NCI-H128 (cell line): ENCODE data around the gene NDUFAF2.
"Not testable (repeated sequence)": the region's sequence is repeated elsewhere in the genome, so short reads cannot be mapped to it uniquely, and the experiment has no call there.

ENCODE experiments used
- DNase-seq: peaks from one replicate; lab custom pipeline; 2025; ENCODE audit not compliant: unreplicated experiment; lab: John Stamatoyannopoulos, UW

The NDUFAF2 gene

GRCh38 chr5:61171479-61171878 lies 226.5 kb downstream of the NDUFAF2 start:
- no peak for DNase-seq

GRCh38 chr5:61176631-61177030 lies 231.6 kb downstream of the NDUFAF2 start:
- no peak for DNase-seq

GRCh38 chr5:61177070-61177469 lies 232.1 kb downstream of the NDUFAF2 start:
- no peak for DNase-seq

DNA sequence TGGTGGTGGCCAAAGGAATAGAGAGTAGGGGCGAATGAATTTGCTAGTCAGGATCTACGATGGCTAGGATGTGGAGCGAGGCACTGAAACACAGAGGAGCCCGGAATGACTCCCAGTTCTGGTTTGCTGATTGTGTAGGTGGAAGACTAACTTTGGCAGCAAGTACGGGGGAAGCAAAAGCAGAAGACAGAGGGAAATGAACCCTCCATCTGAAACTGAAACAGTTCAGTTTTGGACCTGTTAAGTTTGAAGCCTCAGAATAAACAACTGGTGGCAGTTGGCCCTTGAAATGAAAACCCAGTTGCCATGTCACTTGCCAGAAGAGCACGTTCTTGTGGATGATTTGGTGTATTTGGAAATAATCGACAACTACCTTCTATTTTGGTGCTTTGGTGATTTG lies 232.7 kb downstream of the NDUFAF2 start:
- DNase-seq = no peak

DNA sequence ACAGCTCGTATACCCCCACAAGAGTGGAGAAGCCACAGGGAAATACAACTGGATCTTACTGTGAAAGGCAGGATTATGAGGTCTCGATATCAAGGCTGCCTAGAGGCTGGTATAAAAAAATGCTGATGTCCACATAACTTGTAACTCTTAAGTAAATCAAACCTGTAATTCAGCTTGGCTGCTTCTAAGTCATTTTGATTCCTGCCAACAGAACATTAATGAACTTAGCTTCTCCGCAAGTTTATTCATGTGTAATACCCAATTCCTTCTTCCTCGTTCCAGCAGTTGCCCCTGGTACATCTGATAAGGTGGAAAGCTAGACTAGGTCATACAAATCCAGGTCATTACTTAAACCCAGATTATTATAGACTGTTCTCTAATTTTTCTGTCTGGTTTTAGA lies 233.7 kb downstream of the NDUFAF2 start:
- no peak for DNase-seq

- no peak for DNase-seq
Measured at GRCh38 chr5:61180886-61181285, 235.9 kb downstream of the NDUFAF2 start.

- DNase-seq = no peak
Measured at GRCh38 chr5:61182449-61182848, 237.4 kb downstream of the NDUFAF2 start.

GRCh38 chr5:61183538-61183937 lies 238.5 kb downstream of the NDUFAF2 start:
- no peak for DNase-seq

DNA sequence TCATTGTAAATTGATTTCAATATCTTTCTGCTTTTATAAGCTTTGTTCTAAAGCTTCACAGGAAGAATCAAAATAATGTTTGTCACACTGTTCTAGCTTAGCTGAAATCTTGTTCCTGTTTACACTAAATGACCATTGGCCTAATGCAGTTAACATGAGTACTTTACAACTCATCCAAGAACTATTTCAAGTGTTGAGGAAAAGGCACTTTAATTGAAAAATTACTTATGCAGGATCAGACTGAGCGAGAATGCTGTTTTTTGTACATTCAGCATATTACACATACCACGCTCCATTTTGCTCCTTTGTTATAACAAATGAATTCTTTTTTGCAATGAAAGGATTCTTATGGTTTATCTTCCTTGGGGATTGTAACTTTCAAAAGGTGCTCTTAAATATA lies 239.7 kb downstream of the NDUFAF2 start:
- DNase-seq = no peak

DNA sequence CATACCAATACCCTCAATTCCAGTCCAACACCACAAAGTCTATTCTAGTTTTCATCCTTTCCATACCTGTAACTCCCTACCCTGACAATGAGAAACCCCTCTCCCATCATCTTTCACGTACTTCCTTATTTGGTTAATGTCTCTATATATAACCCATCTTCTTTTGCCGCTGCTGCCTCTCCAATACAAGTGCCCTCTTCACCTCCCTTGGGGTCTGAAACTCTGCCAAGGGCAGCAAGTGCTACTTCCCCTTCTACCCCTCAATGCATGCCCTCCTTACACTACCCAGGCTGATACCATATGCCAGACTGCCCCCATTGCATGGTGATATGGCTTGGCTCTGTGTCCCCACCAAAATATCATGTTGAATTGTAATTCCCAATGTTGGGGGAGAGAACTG lies 241.6 kb downstream of the NDUFAF2 start:
- no peak for DNase-seq

GRCh38 chr5:61187352-61187751 lies 242.3 kb downstream of the NDUFAF2 start:
- not testable (repeated sequence) for DNase-seq

DNA sequence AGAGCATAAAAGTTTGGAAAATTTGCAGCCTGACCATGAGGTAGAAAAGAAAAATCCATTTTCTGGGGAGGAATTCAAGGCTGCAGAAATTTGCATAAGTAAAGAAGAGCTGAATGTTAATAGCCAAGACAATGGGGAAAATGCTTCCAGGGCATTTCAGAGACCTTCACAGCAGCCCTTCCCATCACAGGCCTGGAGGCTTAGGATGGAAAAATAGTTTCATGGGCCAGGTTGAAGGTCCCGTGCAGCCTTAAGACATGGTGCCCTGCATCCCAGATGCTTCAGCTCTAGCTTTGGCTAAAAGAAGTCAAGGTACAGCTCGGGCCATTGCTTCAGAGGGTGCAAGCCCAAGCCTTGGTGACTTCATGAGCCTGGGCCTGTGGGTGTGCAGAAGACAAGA lies 242.8 kb downstream of the NDUFAF2 start:
- not testable (repeated sequence) for DNase-seq

- DNase-seq = no peak
Measured at GRCh38 chr5:61198606-61199005, 253.6 kb downstream of the NDUFAF2 start.

DNA sequence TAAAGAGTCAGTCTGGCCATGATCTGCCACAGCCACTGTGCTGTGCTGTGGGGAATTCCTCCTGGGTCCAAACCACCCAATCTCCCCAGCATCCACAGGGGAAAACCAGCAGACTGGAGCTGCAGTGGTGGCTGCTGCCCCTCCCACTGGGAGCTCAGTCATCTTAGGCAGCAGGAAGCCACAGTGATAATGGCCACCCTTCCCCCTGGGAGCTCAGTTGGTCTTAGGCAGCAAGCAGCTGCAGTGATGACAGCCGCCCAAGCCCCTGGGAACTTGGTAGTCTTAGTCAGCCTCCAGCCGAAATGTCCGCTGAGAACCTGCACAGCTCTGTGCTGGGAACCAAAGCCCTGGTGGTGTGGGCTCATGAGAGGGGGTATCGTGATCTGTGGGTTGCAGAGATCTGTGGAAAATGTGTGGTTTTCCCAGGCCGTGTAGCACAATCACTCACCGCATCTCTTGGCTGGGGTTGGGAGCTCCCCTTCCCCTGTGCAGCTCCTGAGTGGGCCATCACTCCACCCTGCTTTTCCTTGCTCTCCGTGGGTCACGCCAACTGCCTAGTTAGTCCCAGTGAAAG lies 255.7 kb downstream of the NDUFAF2 start:
- DNase-seq = no peak

- DNase-seq = no peak
Measured at GRCh38 chr5:61202213-61202612, 257.2 kb downstream of the NDUFAF2 start.
